Ramos (cell line): ENCODE measurements around the gene DBNL.
"Not testable (repeated sequence)": the region's sequence is repeated elsewhere in the genome, so short reads cannot be mapped to it uniquely, and the experiment has no call there.

Experiments
- in situ Hi-C: fragments of 300-500 bp; cut with MboI; formaldehyde crosslinking; loops from one replicate; pipeline ENCODE4 v1.14.3; 2022; ENCODE audit warnings: low sequenced_read_pairs; ENCODE audit not compliant: unreplicated experiment

Gene DBNL

GRCh38 chr7:44040493-44040891 lies 4.0 kb upstream of the DBNL start:
- in situ Hi-C loops, result not testable (repeated sequence)

- in situ Hi-C loops, result no loop called here
Observed at GRCh38 chr7:44042221-44042620, 2.3 kb upstream of the DBNL start.

GRCh38 chr7:44043902-44044301 lies 600 bp upstream of the DBNL start:
- in situ Hi-C loops, result no loop called here

GRCh38 chr7:44045226-44046014 lies 918 bp downstream of the DBNL start:
- in situ Hi-C loops, result no loop called here

GRCh38 chr7:44046321-44047061 lies 2.0 kb downstream of the DBNL start:
- in situ Hi-C loops, result no loop called here

GRCh38 chr7:44048031-44048795 lies 3.7 kb downstream of the DBNL start:
- in situ Hi-C loops, result no loop called here

GRCh38 chr7:44050121-44050914 lies 5.8 kb downstream of the DBNL start:
- in situ Hi-C loops, result no loop called here

GRCh38 chr7:44050915-44051560 lies 6.5 kb downstream of the DBNL start:
- in situ Hi-C loops, result no loop called here

- in situ Hi-C loops, result no loop called here
Observed at GRCh38 chr7:44051611-44052220, 7.2 kb downstream of the DBNL start.

GRCh38 chr7:44052771-44053365 lies 8.4 kb downstream of the DBNL start:
- in situ Hi-C loops, result no loop called here

GRCh38 chr7:44056681-44057080 lies 12.2 kb downstream of the DBNL start:
- in situ Hi-C loops, result no loop called here

- in situ Hi-C loops, result no loop called here
Observed at GRCh38 chr7:44057181-44057848, 12.8 kb downstream of the DBNL start.

GRCh38 chr7:44057849-44058758 lies 13.6 kb downstream of the DBNL start:
- in situ Hi-C loops, result no loop called here

- in situ Hi-C loops, result no loop called here
Observed at GRCh38 chr7:44058759-44059218, 14.3 kb downstream of the DBNL start.

GRCh38 chr7:44059219-44060090 lies 15.0 kb downstream of the DBNL start:
- in situ Hi-C loops, result no loop called here
